GM23338 (cell line): ENCODE results near the gene TMEM176B. TPM values are rescaled to one million over a fixed set of nuclear protein-coding genes. Genes with fewer than 3 reads are reported as not detected.
"Not testable (repeated sequence)": the region's sequence is repeated elsewhere in the genome, so short reads cannot be mapped to it uniquely, and the experiment has no call there.

Source experiments
- ATAC-seq: fragments of 200-7000 bp; cut with Tn5 transposase; 3 replicates; pipeline ENCODE4 v1.9.1; 2020
- DNase-seq: peaks from one replicate; pipeline ENCODE4 v3.0.0-alpha.2; 2015; ENCODE audit warnings: low spot score
- H2AFZ ChIP-seq: fragments of 200-600 bp; sonication (generic); 2 replicates; pipeline ENCODE4 v1.8.0; 2016; ENCODE audit warnings: antibody characterized with exemption, mild to moderate bottlenecking, moderate library complexity
- H3F3A ChIP-seq: fragments of 200-600 bp; sonication (generic); replicated peaks from 2 replicates; pipeline ENCODE4 v1.8.0; 2017; ENCODE audit warnings: antibody characterized with exemption, mixed run types, low read depth
- H3K27ac ChIP-seq: fragments of 200-600 bp; sonication (generic); 2 replicates; pipeline ENCODE4 v1.6.1; 2016; ENCODE audit warnings: low read depth
- H3K27me3 ChIP-seq: fragments of 200-600 bp; sonication (generic); 2 replicates; pipeline ENCODE4 v1.8.0; 2016; ENCODE audit warnings: mild to moderate bottlenecking, mixed run types, moderate library complexity; ENCODE audit not compliant: insufficient read depth
- H3K36me3 ChIP-seq: fragments of 200-600 bp; sonication (generic); 2 replicates; pipeline ENCODE4 v1.8.0; 2016; ENCODE audit warnings: mild to moderate bottlenecking; ENCODE audit not compliant: insufficient read depth
- H3K4me1 ChIP-seq: fragments of 200-600 bp; sonication (generic); 2 replicates; pipeline ENCODE4 v1.8.0; 2016; ENCODE audit warnings: mild to moderate bottlenecking, moderate library complexity; ENCODE audit not compliant: insufficient read depth
- H3K4me2 ChIP-seq: fragments of 200-600 bp; sonication (generic); 2 replicates; pipeline ENCODE4 v1.7.1; 2017; ENCODE audit warnings: mixed run types
- H3K4me3 ChIP-seq: fragments of 200-600 bp; sonication (generic); 2 replicates; pipeline ENCODE4 v1.6.1; 2016; ENCODE audit warnings: mixed run types
- H3K79me2 ChIP-seq: fragments of 200-600 bp; sonication (generic); replicated peaks from 2 replicates; pipeline ENCODE4 v1.8.0; 2017; ENCODE audit warnings: mild to moderate bottlenecking; ENCODE audit not compliant: insufficient read depth
- H3K9me2 ChIP-seq: fragments of 200-600 bp; sonication (generic); 2 replicates; pipeline ENCODE4 v1.8.0; 2017; ENCODE audit not compliant: insufficient read depth
- H4K20me1 ChIP-seq: fragments of 200-600 bp; sonication (generic); replicated peaks from 2 replicates; pipeline ENCODE4 v1.8.0; 2017; ENCODE audit warnings: mild to moderate bottlenecking; ENCODE audit not compliant: insufficient read depth
- H3K27ac Mint-ChIP-seq: 2 replicates; pipeline ENCODE4 v1.8.0; 2020; ENCODE audit warnings: inconsistent platforms, mild to moderate bottlenecking, moderate library complexity, mixed read lengths
- H3K27me3 Mint-ChIP-seq: 3 replicates; pipeline ENCODE4 v1.8.0; 2022; ENCODE audit warnings: low read depth, mild to moderate bottlenecking, moderate library complexity, mixed read lengths, inconsistent platforms; ENCODE audit not compliant: insufficient read depth, poor library complexity
- H3K36me3 Mint-ChIP-seq: 3 replicates; pipeline ENCODE4 v1.8.0; 2021; ENCODE audit warnings: low read depth, mild to moderate bottlenecking, inconsistent platforms, moderate library complexity, mixed read lengths
- H3K4me1 Mint-ChIP-seq: 3 replicates; pipeline ENCODE4 v1.8.0; 2020; ENCODE audit warnings: mild to moderate bottlenecking, inconsistent platforms, mixed read lengths
- H3K4me3 Mint-ChIP-seq: 3 replicates; pipeline ENCODE4 v1.8.0; 2021; ENCODE audit warnings: moderate library complexity, mild to moderate bottlenecking, inconsistent platforms, mixed read lengths
- H3K9me3 Mint-ChIP-seq: 3 replicates; pipeline ENCODE4 v1.8.0; 2020; ENCODE audit warnings: moderate library complexity, mild to moderate bottlenecking, inconsistent platforms, mixed read lengths
- EZH2phosphoT487 ChIP-seq: fragments of 200-600 bp; sonication (generic); IDR thresholded peaks from one replicate; pipeline ENCODE4 v1.8.1; 2018; ENCODE audit warnings: antibody characterized with exemption; ENCODE audit not compliant: unreplicated experiment
- NANOG ChIP-seq: IDR thresholded peaks from 2 replicates; pipeline ENCODE4 v1.6.1; 2016; ENCODE audit warnings: antibody characterized with exemption, borderline replicate concordance
- ZNF331 ChIP-seq: fragments of 250-450 bp; sonication (Bioruptor Pico); IDR thresholded peaks from 2 replicates; pipeline ENCODE4 v1.5.0; 2020; ENCODE audit warnings: low read depth, mild to moderate bottlenecking, moderate library complexity
- ZNF462 ChIP-seq: fragments of 250-450 bp; sonication (Bioruptor Pico); IDR thresholded peaks from 2 replicates; pipeline ENCODE4 v1.5.0; 2020; ENCODE audit warnings: mild to moderate bottlenecking, moderate library complexity
- polyA plus RNA-seq: library from polyadenylated mRNA; unstranded; fragments of >200 nt; fragmentation: Nextera tagmentation; extraction: Ambion mirVana; gene quantifications from 2 replicates; pipeline ENCODE4 v1.2.1, GENCODE V29; 2016
- total RNA-seq: library from RNA; depleted of rRNA; stranded (reverse); fragments of >200 nt; shearing (Covaris generic); gene quantifications from 2 replicates; pipeline ENCODE4 v1.2.3, GENCODE V29; 2014

TMEM176B gene
- total and polyA plus RNA-seq, 2 experiments from 2014 or later = 0.35 to 0.42 TPM

- ATAC-seq = peak; percentile 52; the same call in 2 of the 3 replicates
- H3K27ac Mint-ChIP-seq = no peak overlapping the region
Observed at GRCh38 chr7:150814328-150815001, 14.3 kb upstream of the TMEM176B start.

DNA sequence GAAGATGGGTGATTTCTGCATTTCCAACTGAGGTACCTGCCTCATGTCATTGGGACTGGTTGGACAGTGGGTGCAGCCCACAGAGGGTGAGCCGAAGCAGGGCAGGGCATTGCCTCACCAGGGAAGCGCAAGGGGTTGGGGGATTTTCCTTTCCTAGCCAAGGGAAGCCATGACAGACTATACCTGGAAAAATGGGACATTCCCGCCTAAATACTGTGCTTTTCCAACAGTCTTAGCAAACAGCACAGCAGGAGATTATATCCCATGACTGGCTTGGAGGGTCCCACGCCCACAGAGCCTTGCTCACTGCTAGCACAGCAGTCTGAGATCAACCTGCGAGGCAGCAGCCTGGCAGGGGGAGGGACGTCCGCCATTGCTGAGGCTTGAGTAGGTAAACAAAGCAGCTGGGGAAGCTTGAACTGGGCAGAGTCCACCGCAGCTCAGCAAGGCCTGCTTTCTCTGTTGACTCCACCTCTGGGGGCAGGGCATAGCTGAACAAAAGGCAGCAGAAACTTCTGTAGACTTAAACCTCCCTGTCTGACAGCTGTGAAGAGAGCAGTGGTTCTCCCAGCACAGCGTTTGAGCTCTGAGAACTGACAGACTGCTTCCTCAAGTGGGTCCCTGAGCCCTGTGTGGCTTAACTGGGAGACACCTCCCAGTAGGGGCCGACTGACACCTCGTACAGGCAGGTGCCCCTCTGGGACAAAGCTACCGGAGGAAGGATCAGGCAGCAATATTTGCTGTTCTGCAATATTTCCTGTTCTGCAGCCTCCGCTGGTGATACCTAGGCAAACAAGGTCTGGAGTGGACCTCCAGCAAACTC, 7.7 kb upstream of the TMEM176B start:
- H3K36me3 ChIP-seq, H3K27me3 Mint-ChIP-seq, H2AFZ ChIP-seq, H3K4me3 Mint-ChIP-seq, H3K27ac ChIP-seq, H3K79me2 ChIP-seq, DNase-seq, H3K9me2 ChIP-seq, ATAC-seq, H3K27ac Mint-ChIP-seq, H3K4me3 ChIP-seq, H3K4me1 ChIP-seq, H4K20me1 ChIP-seq, H3K4me2 ChIP-seq, H3K4me1 Mint-ChIP-seq, H3F3A ChIP-seq: not testable (repeated sequence)
- peaks cover 10% of the 10 kb centered on the region; the same call in 1 of the 3 replicates for H3K36me3 Mint-ChIP-seq
- H3K27me3 ChIP-seq = peaks cover 14% of the 10 kb centered on the region
- H3K9me3 Mint-ChIP-seq = peaks cover 17% of the 10 kb centered on the region

More at GRCh38 chr7:150814328-150815001, 14.3 kb upstream of the TMEM176B start:
- Mint-ChIP-seq H3K27me3 (no peaks in the 10 kb centered on the region), H3K4me1 (peaks cover 9% of the 10 kb centered on the region; the same call in 2 of the 3 replicates), H3K36me3 (peaks cover 5% of the 10 kb centered on the region; the same call in 1 of the 3 replicates), H3K9me3 (peaks cover 5% of the 10 kb centered on the region; the same call in 1 of the 3 replicates), H3K4me3 (no peak overlapping the region)
- Histone ChIP-seq H3K27me3 (no peaks in the 10 kb centered on the region), H2AFZ (no peak overlapping the region), H4K20me1 (no peaks in the 10 kb centered on the region; the same call in 1 of the 2 replicates), H3K27ac (no peak overlapping the region), H3K36me3 (no peaks in the 10 kb centered on the region), H3K9me2 (no peaks in the 10 kb centered on the region), H3K4me3 (no peak overlapping the region), H3K4me1 (no peaks in the 10 kb centered on the region), H3F3A (no peaks in the 10 kb centered on the region), H3K4me2 (no peak overlapping the region), H3K79me2 (no peaks in the 10 kb centered on the region)
- no peak for DNase-seq
- TF ChIP-seq ZNF462 (CRISPR knock-in tag) (no peak), EZH2phosphoT487 (no peak), ZNF331 (CRISPR knock-in tag) (no peak), NANOG (no peak)
